Gastrocnemius medialis (tissue), 4 donors: Measurements from ENCODE around the gene LTN1.

Source experiments
- CTCF ChIP-seq, 5 experiments: fragments of 450-650 bp in 3 of 5; fragments of 200-600 bp in 2 of 5; sonication (generic) in 2 of 5; IDR thresholded peaks in 4 of 5; conservative IDR thresholded peaks in 1 of 5; 1 replicate in 4 of 5; 2 replicates in 1 of 5; pipeline ENCODE4 v1.5.1; 2016 to 2019; ENCODE audit warnings: antibody characterized with exemption in 5 of 5, mild to moderate bottlenecking in 3 of 5, moderate library complexity in 3 of 5
- POLR2A ChIP-seq, 2 donors: fragments of 450-650 bp; IDR thresholded peaks; one replicate each; pipeline ENCODE4 v1.6.1; 2017; ENCODE audit warnings: antibody characterized with exemption in 2 of 2, mild to moderate bottlenecking in 2 of 2, moderate library complexity in 2 of 2

GRCh38 chr21:28937737-28938136 is 54.9 kb downstream of the LTN1 start:
- TF ChIP-seq CTCF (IDR thresholded peaks at IDR 0.05 in 4 of 5, conservative IDR thresholded peaks at IDR 0.05 in 1 of 5) (no peak), POLR2A (IDR thresholded peaks at IDR 0.05) (no peak)
